B cell (primary cell): ENCODE results near the gene HPX.

ENCODE experiments used
- EZH2 ChIP-seq: IDR thresholded peaks from 2 replicates; pipeline ENCODE4 v1.6.1; 2012; ENCODE audit warnings: borderline replicate concordance, low read depth, mild to moderate bottlenecking, moderate library complexity, low read length; ENCODE audit not compliant: insufficient read depth, poor library complexity, severe bottlenecking
- TF ChIP-seq, protein P1 (sequence below): fragments of 200-600 bp; IDR thresholded peaks from one replicate; pipeline ENCODE4 v1.8.0; 2022; ENCODE audit warnings: antibody characterized with exemption, mild to moderate bottlenecking

DNA sequence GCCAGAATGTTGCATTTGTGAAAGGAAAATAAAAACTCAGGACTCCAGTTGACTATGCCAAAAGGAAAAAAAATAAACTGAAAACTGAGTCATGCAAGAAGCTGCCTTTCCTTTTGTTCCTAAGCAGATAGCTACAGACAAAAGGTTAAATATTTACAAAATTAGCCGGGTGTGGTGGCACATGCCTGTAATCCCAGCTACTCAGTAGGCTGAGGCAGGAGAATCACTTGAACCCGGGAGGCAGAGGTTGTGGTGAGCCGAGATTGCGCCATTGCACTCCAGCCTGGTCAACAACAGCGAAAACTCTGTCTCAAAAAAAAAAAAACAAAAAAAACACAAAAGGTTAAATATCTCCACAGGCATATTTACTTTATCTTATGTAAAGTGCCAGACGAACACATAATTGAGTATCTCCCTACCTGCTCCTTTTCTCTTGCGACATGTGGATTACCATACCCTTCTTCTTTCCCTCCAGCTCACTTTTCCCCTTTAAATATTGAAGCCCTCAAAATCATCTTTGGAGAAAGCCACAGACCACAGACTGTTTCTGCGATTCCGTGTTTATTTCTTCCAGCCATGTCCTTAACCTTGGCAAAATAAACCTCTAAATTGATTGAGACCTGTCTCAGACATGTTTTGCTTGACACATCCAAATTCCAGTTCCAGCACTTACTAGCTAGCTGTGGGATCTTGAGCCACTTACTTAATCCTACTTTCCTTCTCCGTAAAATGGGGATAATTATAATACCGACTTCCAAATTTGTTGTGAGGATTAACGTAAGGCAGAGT lies 52.8 kb downstream of the HPX start:
- TF ChIP-seq, protein P1, sequence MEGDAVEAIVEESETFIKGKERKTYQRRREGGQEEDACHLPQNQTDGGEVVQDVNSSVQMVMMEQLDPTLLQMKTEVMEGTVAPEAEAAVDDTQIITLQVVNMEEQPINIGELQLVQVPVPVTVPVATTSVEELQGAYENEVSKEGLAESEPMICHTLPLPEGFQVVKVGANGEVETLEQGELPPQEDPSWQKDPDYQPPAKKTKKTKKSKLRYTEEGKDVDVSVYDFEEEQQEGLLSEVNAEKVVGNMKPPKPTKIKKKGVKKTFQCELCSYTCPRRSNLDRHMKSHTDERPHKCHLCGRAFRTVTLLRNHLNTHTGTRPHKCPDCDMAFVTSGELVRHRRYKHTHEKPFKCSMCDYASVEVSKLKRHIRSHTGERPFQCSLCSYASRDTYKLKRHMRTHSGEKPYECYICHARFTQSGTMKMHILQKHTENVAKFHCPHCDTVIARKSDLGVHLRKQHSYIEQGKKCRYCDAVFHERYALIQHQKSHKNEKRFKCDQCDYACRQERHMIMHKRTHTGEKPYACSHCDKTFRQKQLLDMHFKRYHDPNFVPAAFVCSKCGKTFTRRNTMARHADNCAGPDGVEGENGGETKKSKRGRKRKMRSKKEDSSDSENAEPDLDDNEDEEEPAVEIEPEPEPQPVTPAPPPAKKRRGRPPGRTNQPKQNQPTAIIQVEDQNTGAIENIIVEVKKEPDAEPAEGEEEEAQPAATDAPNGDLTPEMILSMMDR = no peak
- no peak for TF ChIP-seq EZH2
